ENCODE measurements around the gene TMEM258.

TMEM258 gene

GRCh38 chr11:61793083-61793828 is 857 bp upstream of the TMEM258 start:
- no peak for TF ChIP-seq TAF1 (IDR thresholded peaks at IDR 0.05; ENCODE audit: borderline replicate concordance, insufficient read depth, low read length)
- no peak for TF ChIP-seq FOXP2 (optimal IDR thresholded peaks at IDR 0.05; ENCODE audit: borderline replicate concordance, extremely low read depth, extremely low read length, insufficient read depth)
- TF ChIP-seq REST (IDR thresholded peaks at IDR 0.05; ENCODE audit: insufficient read depth in 1 of 2, low read depth in 2 of 2, low read length in 2 of 2) = no peak
- no peak for TF ChIP-seq SIN3A (IDR thresholded peaks at IDR 0.05; ENCODE audit: borderline replicate concordance, insufficient read depth, low read length)
- TF ChIP-seq POLR2AphosphoS5 (IDR thresholded peaks at IDR 0.05; ENCODE audit: low read depth, low read length) = no peak

- no peak for TF ChIP-seq FOXP2 (optimal IDR thresholded peaks at IDR 0.05; ENCODE audit: borderline replicate concordance, extremely low read depth, extremely low read length, insufficient read depth)
- peak; percentile 88; the same call in 1 of the 2 replicates for TF ChIP-seq SIN3A (IDR thresholded peaks at IDR 0.05; ENCODE audit: borderline replicate concordance, insufficient read depth, low read length)
- no peak for TF ChIP-seq REST (IDR thresholded peaks at IDR 0.05; ENCODE audit: insufficient read depth in 1 of 2, low read depth in 2 of 2, low read length in 2 of 2)
- 0 out of 2 replicates have a peak, but pooled peaks have one; percentile 42 for TF ChIP-seq POLR2AphosphoS5 (IDR thresholded peaks at IDR 0.05; ENCODE audit: low read depth, low read length)
- no peak; the same call in 1 of the 2 replicates for TF ChIP-seq TAF1 (IDR thresholded peaks at IDR 0.05; ENCODE audit: borderline replicate concordance, insufficient read depth, low read length)
Observed at GRCh38 chr11:61791737-61792309, 576 bp downstream of the TMEM258 start.

GRCh38 chr11:61787928-61788491 is 4.4 kb downstream of the TMEM258 start:
- TF ChIP-seq SIN3A (IDR thresholded peaks at IDR 0.05; ENCODE audit: borderline replicate concordance, insufficient read depth, low read length) (no peak), TAF1 (IDR thresholded peaks at IDR 0.05; ENCODE audit: borderline replicate concordance, insufficient read depth, low read length) (no peak), REST (IDR thresholded peaks at IDR 0.05; ENCODE audit: insufficient read depth in 1 of 2, low read depth in 2 of 2, low read length in 2 of 2) (no peak), FOXP2 (optimal IDR thresholded peaks at IDR 0.05; ENCODE audit: borderline replicate concordance, extremely low read depth, extremely low read length, insufficient read depth) (no peak), POLR2AphosphoS5 (IDR thresholded peaks at IDR 0.05; ENCODE audit: low read depth, low read length) (no peak)

- TF ChIP-seq TAF1 (IDR thresholded peaks at IDR 0.05; ENCODE audit: borderline replicate concordance, insufficient read depth, low read length) (no peak), SIN3A (IDR thresholded peaks at IDR 0.05; ENCODE audit: borderline replicate concordance, insufficient read depth, low read length) (no peak), FOXP2 (optimal IDR thresholded peaks at IDR 0.05; ENCODE audit: borderline replicate concordance, extremely low read depth, extremely low read length, insufficient read depth) (no peak), POLR2AphosphoS5 (IDR thresholded peaks at IDR 0.05; ENCODE audit: low read depth, low read length) (no peak), REST (IDR thresholded peaks at IDR 0.05; ENCODE audit: insufficient read depth in 1 of 2, low read depth in 2 of 2, low read length in 2 of 2) (no peak)
Observed at GRCh38 chr11:61785837-61786402, 6.5 kb downstream of the TMEM258 start.

All from PFSK-1 (cell line).